ENCODE results near the gene PAQR3. TPM values are rescaled to one million over a fixed set of nuclear protein-coding genes. Genes with fewer than 3 reads are reported as not detected.
A peak's percentile ranks its signal among the peaks of the same experiment; 100 is the strongest.

The PAQR3 gene
- total and polyA plus RNA-seq, 10 of the 15 experiments (the other 5 are each of a cell fraction or from before 2014, with no cell fraction given), result 2.2 to 25.4 (median 7.2) TPM

GRCh38 chr4:78951862-78952472 lies 12.7 kb upstream of the PAQR3 start:
- Histone ChIP-seq H3K4me2 (ENCODE audit: control insufficient read depth, insufficient read depth) (no peak overlapping the region), H3K4me3 (no peak overlapping the region), H3K9ac (ENCODE audit: control insufficient read depth, insufficient read depth, low read length) (no peak overlapping the region), H3K27ac (ENCODE audit: control insufficient read depth, insufficient read depth) (no peak overlapping the region), H2AFZ (ENCODE audit: control insufficient read depth, low read depth, low read length) (no peak overlapping the region), H3K9me3 (replicated peaks; ENCODE audit: control insufficient read depth, insufficient read depth, low read length) (no peaks in the 10 kb centered on the region), H4K20me1 (ENCODE audit: control insufficient read depth, insufficient read depth) (no peaks in the 10 kb centered on the region), H3K36me3 (ENCODE audit: control insufficient read depth in 2 of 2, insufficient read depth in 2 of 2, low read length in 1 of 2) (no peaks in the 10 kb centered on the region), H3K79me2 (ENCODE audit: control insufficient read depth, insufficient read depth, low read length) (no peaks in the 10 kb centered on the region), H3K4me1 (ENCODE audit: control insufficient read depth, insufficient read depth, low read length) (no peaks in the 10 kb centered on the region), H3K27me3 (replicated peaks in 1 of 2; ENCODE audit: control insufficient read depth in 2 of 2, insufficient read depth in 2 of 2, low read length in 1 of 2) (no peaks in the 10 kb centered on the region)
- DNase-seq (ENCODE audit: low read depth, low spot score) (no peak), FAIRE-seq (no peak), ATAC-seq (peak; percentile 88)
- 27% methylated on average over 3 of the region's 3 CpGs for WGBS (ENCODE audit: insufficient coverage, insufficient replicate concordance, low lambda C conversion rate, missing lambda C conversion rate)
- in situ Hi-C loops (cut with MboI) (loop anchor here (10.0 kb wide), 1 partner anchor 623 kb away; no protein-coding TSS in a partner anchor), intact Hi-C loops (cut with micrococcal nuclease; ENCODE audit: unreplicated experiment) (loop anchor here (5.0 to 10.0 kb wide), 7 partner anchors 90 to 1373 kb away; no protein-coding TSS in a partner anchor)
- TF ChIP-seq GABPA (IDR thresholded peaks at IDR 0.05; ENCODE audit: low read depth), result no peak
- peak; percentile 64 for TF ChIP-seq SMC3 (IDR thresholded peaks at IDR 0.05; ENCODE audit: borderline replicate concordance, low read length)
- no peak for TF ChIP-seq CHD2 (IDR thresholded peaks at IDR 0.05; ENCODE audit: borderline replicate concordance, low read depth, low read length)
- TF ChIP-seq CTCF (IDR thresholded peaks at IDR 0.05 in 2 of 3, conservative IDR thresholded peaks at IDR 0.05 in 1 of 3; ENCODE audit: control insufficient read depth in 2 of 3, extremely low read depth in 1 of 3, insufficient read depth in 1 of 3, low read depth in 3 of 3, low read length in 3 of 3), result peak; percentile 54 to 84 (median 62)
- TF ChIP-seq RAD21 (IDR thresholded peaks at IDR 0.05; ENCODE audit: insufficient read depth, low read depth, low read length), result peak; percentile 89
- no TSS peak for BruUV-seq (replicated peaks)
- SMC1A ChIA-PET (ENCODE audit: uncharacterized antibody, unreplicated experiment), result interaction anchor here (0.8 to 4.4 kb wide), 30 partner anchors 10 to 1380 kb away, joined by 3 to 21 read pairs (median 4); partner anchors contain the start of gene PAQR3
- RAD21 ChIA-PET (ENCODE audit: unreplicated experiment), result interaction anchor here (0.8 to 2.4 kb wide), 15 partner anchors 14 to 1269 kb away, joined by 3 to 10 read pairs (median 4); no protein-coding TSS in a partner anchor
- CTCF ChIA-PET, result interaction anchor here (0.6 to 5.2 kb wide), 55 partner anchors 10 to 1401 kb away, joined by 3 to 30 read pairs (median 5); partner anchors contain the start of genes CFAP299 and PAQR3
- POLR2A ChIA-PET, result no interaction called here

All from GM12878 (cell line).